ENCODE results near the gene WASF1.
"Not testable (repeated sequence)": the region's sequence is repeated elsewhere in the genome, so short reads cannot be mapped to it uniquely, and the experiment has no call there.

Gene WASF1

GRCh38 chr6:110083875-110084585 is 95.4 kb downstream of the WASF1 start:
- no peak for DNase-seq

DNA sequence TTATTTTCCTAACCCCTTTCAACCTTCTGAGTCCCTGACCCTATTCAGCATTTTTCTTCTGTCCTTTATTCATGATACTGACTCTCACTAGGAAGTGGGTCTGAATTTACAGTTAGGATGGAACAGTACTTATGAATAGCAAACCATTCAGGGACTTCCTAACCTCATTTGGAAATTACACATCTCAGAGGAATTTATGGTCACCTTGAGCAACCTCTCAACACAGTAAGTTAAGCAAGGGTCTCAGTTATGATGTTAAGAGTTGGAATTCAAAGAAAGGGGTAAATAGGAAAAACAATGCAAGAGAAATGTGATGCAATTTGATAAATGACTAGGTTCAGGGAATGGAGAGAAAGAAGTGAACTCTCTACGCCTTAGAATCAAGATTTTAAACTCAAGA is 104.1 kb downstream of the WASF1 start:
- DNase-seq: no peak

DNA sequence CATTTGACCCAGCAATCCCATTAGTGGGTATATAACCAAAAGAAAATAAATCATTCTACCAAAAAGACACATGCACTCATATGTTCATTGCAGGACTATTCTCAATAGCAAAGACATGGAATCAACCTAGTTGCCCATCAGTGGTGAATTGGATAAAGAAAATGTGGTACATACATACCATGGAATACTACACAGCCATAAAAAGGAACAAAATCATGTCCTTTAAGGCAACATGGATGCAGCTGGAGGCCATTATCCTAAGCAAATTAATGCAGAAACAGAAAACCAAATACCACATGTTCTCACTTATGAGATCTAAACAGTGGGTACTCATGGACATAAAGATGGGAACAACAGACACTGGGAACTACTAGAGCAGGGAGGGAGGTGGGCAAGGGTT is 106.0 kb downstream of the WASF1 start:
- not testable (repeated sequence) for DNase-seq

- no peak for DNase-seq
Observed at GRCh38 chr6:110068592-110068967, 110.9 kb downstream of the WASF1 start.

DNA sequence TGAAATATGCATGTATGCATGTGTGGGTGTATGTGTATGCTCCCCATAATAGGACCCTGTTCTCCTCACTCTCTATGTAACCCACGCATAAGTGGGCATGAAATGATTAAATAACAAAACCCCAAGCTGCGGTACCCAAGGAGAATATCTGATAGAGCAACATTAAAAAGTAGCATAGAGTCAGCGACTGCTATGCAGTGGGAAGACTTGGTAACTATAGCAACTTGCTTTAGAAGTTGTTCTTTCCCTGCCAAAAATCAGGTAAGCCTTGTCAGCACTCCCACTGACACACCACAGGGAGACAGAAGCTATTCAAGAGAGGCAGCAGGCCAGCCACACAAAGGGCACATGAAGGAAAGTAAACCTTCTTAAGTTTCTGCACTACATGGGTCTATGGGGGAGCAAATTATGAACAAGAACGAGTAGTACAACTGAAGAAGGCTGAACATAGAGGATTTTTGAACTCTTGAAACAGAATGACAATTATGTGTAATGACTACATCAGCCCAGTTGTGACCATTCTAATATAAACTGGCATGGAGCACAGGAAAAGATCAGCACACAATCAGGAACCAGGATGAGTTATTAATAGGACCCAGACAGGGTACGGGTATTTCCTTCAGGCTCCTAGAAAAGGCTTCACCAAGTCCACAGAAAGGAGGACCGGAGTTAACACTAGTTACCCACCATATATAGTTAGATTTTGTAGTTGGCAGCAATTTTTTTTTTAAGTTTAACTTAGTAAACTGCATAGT is 111.5 kb downstream of the WASF1 start:
- peak; percentile 47 for DNase-seq

DNA sequence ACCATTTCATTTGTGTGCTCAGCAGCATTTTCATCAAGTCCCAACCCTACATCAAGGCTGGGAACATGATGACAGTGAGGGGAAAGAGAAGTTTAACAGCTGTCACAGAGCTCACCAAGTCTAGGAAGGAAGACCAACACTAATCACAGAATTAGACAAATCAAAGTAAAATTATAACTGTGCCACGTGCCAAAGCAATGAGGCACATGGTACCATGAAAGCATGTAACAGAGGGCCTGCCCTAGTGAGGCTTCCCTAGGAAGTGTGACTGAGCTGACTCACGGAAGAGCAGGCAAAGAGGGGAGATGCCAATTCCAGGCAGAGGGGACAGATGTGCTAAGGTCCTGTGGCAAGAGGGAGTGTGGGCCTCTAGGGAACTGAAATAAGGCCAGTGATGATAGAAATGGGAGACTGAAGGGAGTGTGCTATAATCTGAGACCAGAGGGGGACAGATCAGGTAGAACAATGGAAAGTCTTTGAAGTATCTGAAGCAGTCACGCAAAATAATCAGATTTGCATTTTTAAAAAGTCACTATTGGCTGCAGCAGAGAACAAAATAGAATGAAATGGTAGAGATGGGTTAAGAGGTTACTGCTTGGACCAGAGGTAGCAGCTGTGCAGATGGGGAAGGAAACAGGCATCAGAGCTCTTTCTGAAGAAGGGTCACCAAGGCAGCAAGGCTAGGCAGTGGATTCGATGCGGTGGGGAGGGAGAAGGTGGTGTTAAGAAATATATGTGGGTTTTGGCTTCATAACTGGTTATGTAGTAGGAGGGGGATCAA is 114.5 kb downstream of the WASF1 start:
- DNase-seq: peak; percentile 10

- DNase-seq: peak; percentile 69
Observed at GRCh38 chr6:110063594-110064263, 115.7 kb downstream of the WASF1 start.

DNA sequence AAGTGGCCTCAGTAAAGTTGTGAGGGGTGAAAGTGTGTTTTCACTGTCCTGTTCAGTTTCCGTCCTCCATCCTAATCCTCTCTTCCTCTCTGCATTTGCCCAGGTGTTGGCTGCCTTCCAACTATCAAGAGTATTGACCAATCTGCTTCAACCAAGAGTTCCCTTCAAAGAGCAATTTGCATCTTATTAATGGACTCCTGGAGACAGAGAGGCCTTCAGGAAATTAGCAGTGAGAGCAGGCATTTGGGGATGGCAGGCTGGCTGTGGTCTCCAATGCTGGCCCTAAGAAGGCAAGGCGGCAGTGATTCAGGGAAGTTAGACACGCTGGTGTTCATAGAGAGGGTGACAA is 124.1 kb downstream of the WASF1 start:
- DNase-seq: peak; percentile 77

- DNase-seq: no peak
Observed at GRCh38 chr6:110054664-110055386, 124.6 kb downstream of the WASF1 start.

- peak; percentile 21 for DNase-seq
Observed at GRCh38 chr6:110053395-110054240, 125.9 kb downstream of the WASF1 start.

DNA sequence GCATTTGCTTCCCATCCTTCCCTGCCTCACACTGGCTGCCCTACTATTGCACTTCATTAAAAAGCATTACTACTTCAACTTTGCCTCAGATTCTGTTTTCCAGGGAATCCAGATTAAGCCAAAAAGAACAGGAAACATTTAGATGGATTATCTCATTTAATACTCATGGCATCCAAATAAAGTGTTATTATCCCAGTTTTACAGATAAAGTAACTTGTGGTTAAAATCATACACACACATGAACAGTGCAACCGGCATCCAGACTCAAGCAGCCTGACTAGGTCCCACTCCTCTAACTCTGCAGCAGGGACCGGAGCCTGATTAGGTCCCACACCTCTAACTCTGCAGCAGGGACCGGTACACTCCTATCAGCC is 129.0 kb downstream of the WASF1 start:
- no peak for DNase-seq
